Astrocyte (in vitro differentiated cells and primary cell): ENCODE results near the gene PIK3R2.

ENCODE experiments used
- EZH2 ChIP-seq: IDR thresholded peaks from 2 replicates; pipeline ENCODE4 v1.6.1; 2012; ENCODE audit warnings: mild to moderate bottlenecking, low read length, inconsistent platforms; ENCODE audit not compliant: insufficient read depth
- TF ChIP-seq, protein P1 (sequence below): IDR thresholded peaks from 2 replicates; pipeline ENCODE4 v1.5.1; 2011; ENCODE audit warnings: low read depth, mild to moderate bottlenecking, inconsistent platforms, low read length, moderate library complexity; ENCODE audit not compliant: insufficient read depth

DNA sequence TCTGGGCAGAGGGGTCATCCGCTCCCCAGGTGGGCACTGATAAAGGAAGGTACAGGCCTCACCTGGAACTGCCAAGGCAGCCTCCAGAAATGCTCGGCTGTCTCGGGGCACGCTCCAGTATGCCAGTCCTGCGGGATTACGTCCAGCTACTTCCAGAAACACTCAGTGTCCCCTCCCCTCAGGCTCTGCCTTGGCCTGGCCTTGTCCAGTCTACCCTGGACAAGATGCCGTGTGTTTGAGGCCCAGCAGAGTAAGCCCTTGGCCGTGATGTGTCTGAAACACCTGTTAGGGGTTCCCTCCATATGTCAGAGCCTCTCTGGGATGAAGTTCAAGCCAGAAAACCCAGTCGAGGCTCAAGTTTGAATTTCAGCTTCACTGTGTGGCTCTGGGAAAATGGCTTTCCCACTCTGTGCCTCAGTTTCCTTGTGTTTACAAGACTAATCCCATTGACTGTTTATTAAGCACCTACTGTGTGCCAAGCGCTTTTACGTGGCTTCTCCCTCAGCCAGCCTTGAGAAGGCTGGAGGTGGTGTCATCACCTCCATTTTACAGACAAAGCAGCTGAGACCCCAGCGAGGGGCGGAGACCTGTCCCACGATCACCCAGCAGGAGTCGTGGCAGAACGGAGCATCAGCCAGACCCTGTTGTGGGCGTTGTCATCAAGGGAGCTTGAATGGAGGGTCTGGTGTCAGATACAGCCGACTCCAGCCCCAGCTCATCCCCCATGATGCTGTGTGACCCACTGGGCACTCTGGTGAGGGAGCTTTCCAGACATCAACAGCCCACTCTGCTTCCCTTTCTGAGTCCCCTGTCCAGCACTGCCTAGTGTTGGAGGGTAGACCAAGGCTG is 2.0 kb upstream of the PIK3R2 start:
- TF ChIP-seq, protein P1, sequence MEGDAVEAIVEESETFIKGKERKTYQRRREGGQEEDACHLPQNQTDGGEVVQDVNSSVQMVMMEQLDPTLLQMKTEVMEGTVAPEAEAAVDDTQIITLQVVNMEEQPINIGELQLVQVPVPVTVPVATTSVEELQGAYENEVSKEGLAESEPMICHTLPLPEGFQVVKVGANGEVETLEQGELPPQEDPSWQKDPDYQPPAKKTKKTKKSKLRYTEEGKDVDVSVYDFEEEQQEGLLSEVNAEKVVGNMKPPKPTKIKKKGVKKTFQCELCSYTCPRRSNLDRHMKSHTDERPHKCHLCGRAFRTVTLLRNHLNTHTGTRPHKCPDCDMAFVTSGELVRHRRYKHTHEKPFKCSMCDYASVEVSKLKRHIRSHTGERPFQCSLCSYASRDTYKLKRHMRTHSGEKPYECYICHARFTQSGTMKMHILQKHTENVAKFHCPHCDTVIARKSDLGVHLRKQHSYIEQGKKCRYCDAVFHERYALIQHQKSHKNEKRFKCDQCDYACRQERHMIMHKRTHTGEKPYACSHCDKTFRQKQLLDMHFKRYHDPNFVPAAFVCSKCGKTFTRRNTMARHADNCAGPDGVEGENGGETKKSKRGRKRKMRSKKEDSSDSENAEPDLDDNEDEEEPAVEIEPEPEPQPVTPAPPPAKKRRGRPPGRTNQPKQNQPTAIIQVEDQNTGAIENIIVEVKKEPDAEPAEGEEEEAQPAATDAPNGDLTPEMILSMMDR = no peak
- TF ChIP-seq EZH2 = no peak
